OCI-LY7 (cell line): ENCODE measurements around the gene MEOX2. TPM values are rescaled to one million over a fixed set of nuclear protein-coding genes. Genes with fewer than 3 reads are reported as not detected.

Experiments
- BruUV-seq: library from RNA; stranded (reverse); fragments of 400-500 nt; replicated peaks from 2 replicates; lab custom pipeline; 2021; lab: Mats Ljungman, UMichigan
- CTCF ChIA-PET: fragments of 300-600 bp; sonication (Branson Sonifier 250); formaldehyde crosslinking; loops from one replicate; lab custom pipeline; 2022; ENCODE audit warnings: antibody characterized with exemption; ENCODE audit not compliant: unreplicated experiment; lab: Charles Lee
- POLR2A ChIA-PET: fragments of 300-600 bp; sonication (Branson Sonifier 250); formaldehyde crosslinking; loops from one replicate; lab custom pipeline; 2022; ENCODE audit warnings: antibody characterized with exemption; lab: Charles Lee
- DNase-seq: peaks from one replicate; pipeline ENCODE4 v3.0.0-alpha.2; 2015; ENCODE audit warnings: low spot score
- H2AFZ ChIP-seq: fragments of 200-600 bp; sonication (generic), shearing (Covaris generic); 2 replicates; pipeline ENCODE4 v1.6.1; 2014; ENCODE audit warnings: mild to moderate bottlenecking, antibody characterized with exemption, low read length, moderate library complexity
- H3K27ac ChIP-seq: fragments of 200-600 bp; sonication (generic); 2 replicates; pipeline ENCODE4 v1.5.1; 2014; ENCODE audit warnings: mixed run types, low read depth, mild to moderate bottlenecking, moderate library complexity, low read length, inconsistent platforms; ENCODE audit not compliant: poor library complexity, severe bottlenecking
- H3K36me3 ChIP-seq: fragments of 200-600 bp; sonication (generic); 2 replicates; pipeline ENCODE4 v1.6.1; 2014; ENCODE audit warnings: mild to moderate bottlenecking, antibody characterized with exemption, low read length, moderate library complexity, mixed read lengths; ENCODE audit not compliant: insufficient read depth
- H3K4me1 ChIP-seq: fragments of 200-600 bp; sonication (generic); 2 replicates; pipeline ENCODE4 v1.5.1; 2014; ENCODE audit warnings: mild to moderate bottlenecking, low read length; ENCODE audit not compliant: insufficient read depth, poor library complexity, severe bottlenecking
- H3K4me2 ChIP-seq: fragments of 200-600 bp; sonication (generic); 2 replicates; pipeline ENCODE4 v1.6.1; 2014; ENCODE audit warnings: mild to moderate bottlenecking, low read length
- H3K4me3 ChIP-seq: fragments of 200-600 bp; sonication (generic); 2 replicates; pipeline ENCODE4 v1.5.1; 2014; ENCODE audit warnings: mild to moderate bottlenecking, low read depth, low read length; ENCODE audit not compliant: poor library complexity, severe bottlenecking
- H3K79me2 ChIP-seq: fragments of 200-600 bp; sonication (generic); 2 replicates; pipeline ENCODE4 v1.6.1; 2016; ENCODE audit warnings: low read depth, mild to moderate bottlenecking, low read length, moderate library complexity, mixed read lengths; ENCODE audit not compliant: insufficient read depth
- H3K9me2 ChIP-seq: fragments of 200-600 bp; sonication (generic); 2 replicates; pipeline ENCODE4 v1.6.1; 2016; ENCODE audit warnings: mild to moderate bottlenecking, low read length, mixed read lengths; ENCODE audit not compliant: insufficient read depth
- H3K9me3 ChIP-seq: fragments of 200-600 bp; sonication (generic); 2 replicates; pipeline ENCODE4 v1.6.1; 2014; ENCODE audit warnings: mild to moderate bottlenecking, mixed run types, low read length, mixed read lengths
- H4K20me1 ChIP-seq: fragments of 200-600 bp; sonication (generic); 2 replicates; pipeline ENCODE4 v1.6.1; 2014; ENCODE audit warnings: mild to moderate bottlenecking, antibody characterized with exemption, low read length, moderate library complexity, mixed read lengths; ENCODE audit not compliant: insufficient read depth
- EZH2phosphoT487 ChIP-seq: fragments of 200-600 bp; sonication (generic); IDR thresholded peaks from 2 replicates; pipeline ENCODE4 v1.6.1; 2018; ENCODE audit warnings: low read depth, borderline replicate concordance, mild to moderate bottlenecking, mixed run types, antibody characterized with exemption, low read length, moderate library complexity, mixed read lengths
- intact Hi-C: fragments of 100-400 bp; cut with micrococcal nuclease; formaldehyde crosslinking; loops from one replicate; pipeline ENCODE4 v1.10.0; 2022; ENCODE audit not compliant: unreplicated experiment
- total RNA-seq, 2 experiments: library from RNA; depleted of rRNA in 1 of 2; stranded (reverse); fragments of >200 nt in 1 of 2; shearing (Covaris generic) in 1 of 2; gene quantifications; 2 replicates each; pipeline ENCODE4 v1.2.3, GENCODE V29; 2014 to 2022
- TF ChIP-seq, protein P1 (sequence below): fragments of 200-600 bp; sonication (generic); conservative IDR thresholded peaks from 2 replicates; pipeline ENCODE4 v1.5.1; 2014; ENCODE audit warnings: mild to moderate bottlenecking, antibody characterized with exemption, low read length, moderate library complexity, mixed read lengths

MEOX2 gene
- total RNA-seq, 2 experiments from 2014 or later, result not detected

DNA sequence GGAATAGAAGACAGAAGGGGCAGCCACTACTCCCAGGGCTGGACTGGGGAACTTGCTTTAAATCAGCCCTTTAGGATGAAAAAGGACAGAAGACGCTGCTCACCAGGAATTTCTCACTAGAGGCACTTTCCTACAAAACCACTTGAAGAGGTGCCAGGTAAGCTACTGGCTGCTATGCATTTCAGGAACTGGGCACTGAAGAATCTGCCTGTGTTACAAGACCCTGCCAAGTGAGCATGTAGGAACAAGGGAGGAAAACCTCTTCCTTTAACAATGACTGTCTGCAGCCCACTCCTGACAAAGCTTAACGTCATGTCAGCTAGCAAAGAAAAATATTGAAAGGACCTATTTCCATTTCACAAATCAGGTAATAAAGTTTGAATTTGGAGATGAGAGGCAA lies 118.8 kb downstream of the MEOX2 start:
- no peaks in the 10 kb centered on the region for H4K20me1 ChIP-seq
- H3K79me2 ChIP-seq, result no peaks in the 10 kb centered on the region
- TF ChIP-seq, protein P1, sequence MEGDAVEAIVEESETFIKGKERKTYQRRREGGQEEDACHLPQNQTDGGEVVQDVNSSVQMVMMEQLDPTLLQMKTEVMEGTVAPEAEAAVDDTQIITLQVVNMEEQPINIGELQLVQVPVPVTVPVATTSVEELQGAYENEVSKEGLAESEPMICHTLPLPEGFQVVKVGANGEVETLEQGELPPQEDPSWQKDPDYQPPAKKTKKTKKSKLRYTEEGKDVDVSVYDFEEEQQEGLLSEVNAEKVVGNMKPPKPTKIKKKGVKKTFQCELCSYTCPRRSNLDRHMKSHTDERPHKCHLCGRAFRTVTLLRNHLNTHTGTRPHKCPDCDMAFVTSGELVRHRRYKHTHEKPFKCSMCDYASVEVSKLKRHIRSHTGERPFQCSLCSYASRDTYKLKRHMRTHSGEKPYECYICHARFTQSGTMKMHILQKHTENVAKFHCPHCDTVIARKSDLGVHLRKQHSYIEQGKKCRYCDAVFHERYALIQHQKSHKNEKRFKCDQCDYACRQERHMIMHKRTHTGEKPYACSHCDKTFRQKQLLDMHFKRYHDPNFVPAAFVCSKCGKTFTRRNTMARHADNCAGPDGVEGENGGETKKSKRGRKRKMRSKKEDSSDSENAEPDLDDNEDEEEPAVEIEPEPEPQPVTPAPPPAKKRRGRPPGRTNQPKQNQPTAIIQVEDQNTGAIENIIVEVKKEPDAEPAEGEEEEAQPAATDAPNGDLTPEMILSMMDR, result no peak
- TF ChIP-seq EZH2phosphoT487, result no peak
- ChIA-PET CTCF (no interaction called here), POLR2A (interaction anchor here (0.7 kb wide), 1 partner anchor 365 kb away, joined by 3 read pairs; no protein-coding TSS in a partner anchor)
- no peak for DNase-seq
- BruUV-seq, result no TSS peak
- no peaks in the 10 kb centered on the region for H3K9me2 ChIP-seq
- H2AFZ ChIP-seq, result no peak overlapping the region
- no peak overlapping the region for H3K4me2 ChIP-seq
- no peaks in the 10 kb centered on the region for H3K9me3 ChIP-seq
- H3K36me3 ChIP-seq, result no peaks in the 10 kb centered on the region
- intact Hi-C loops, result no loop called here
- H3K4me1 ChIP-seq, result no peaks in the 10 kb centered on the region
- H3K27ac ChIP-seq, result no peak overlapping the region
- H3K4me3 ChIP-seq, result no peak overlapping the region

DNA sequence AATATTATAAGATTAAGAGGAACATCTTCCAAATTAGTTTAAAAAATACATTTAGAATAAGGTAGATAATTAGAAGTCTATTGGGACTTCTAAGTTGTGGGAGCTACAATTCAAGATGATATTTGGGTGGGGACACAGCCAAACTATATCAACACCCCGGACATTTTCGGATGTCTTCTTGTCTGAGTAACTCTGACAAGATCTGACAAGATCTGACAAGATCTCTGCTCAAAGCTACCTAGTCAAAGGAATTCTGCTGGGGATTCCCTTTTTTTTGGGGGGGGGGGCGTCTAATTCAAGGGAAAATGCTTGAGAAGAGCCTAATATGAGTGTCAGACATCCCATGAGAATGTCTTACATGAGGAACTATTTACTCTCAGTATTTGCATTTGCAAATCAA lies 119.4 kb downstream of the MEOX2 start:
- Histone ChIP-seq H3K4me1 (no peaks in the 10 kb centered on the region), H3K4me2 (no peak overlapping the region), H3K79me2 (no peaks in the 10 kb centered on the region), H4K20me1 (no peaks in the 10 kb centered on the region), H3K27ac (no peak overlapping the region), H3K36me3 (no peaks in the 10 kb centered on the region), H2AFZ (no peak overlapping the region), H3K4me3 (no peak overlapping the region), H3K9me3 (no peaks in the 10 kb centered on the region), H3K9me2 (no peaks in the 10 kb centered on the region)
- BruUV-seq, result no TSS peak
- DNase-seq, result no peak
- ChIA-PET POLR2A (interaction anchor here (0.7 kb wide), 1 partner anchor 365 kb away, joined by 3 read pairs; no protein-coding TSS in a partner anchor), CTCF (no interaction called here)
- intact Hi-C loops, result no loop called here
- TF ChIP-seq, protein P1, result no peak
- TF ChIP-seq EZH2phosphoT487, result no peak

- Histone ChIP-seq H3K9me2 (no peaks in the 10 kb centered on the region), H3K4me1 (no peaks in the 10 kb centered on the region), H4K20me1 (no peaks in the 10 kb centered on the region), H3K79me2 (no peaks in the 10 kb centered on the region), H3K4me2 (no peak overlapping the region), H2AFZ (no peak overlapping the region), H3K27ac (no peak overlapping the region), H3K9me3 (no peaks in the 10 kb centered on the region), H3K36me3 (no peaks in the 10 kb centered on the region), H3K4me3 (no peak overlapping the region)
- ChIA-PET CTCF (no interaction called here), POLR2A (no interaction called here)
- intact Hi-C loops, result no loop called here
- no peak for DNase-seq
- BruUV-seq, result no TSS peak
- TF ChIP-seq EZH2phosphoT487, result no peak
- TF ChIP-seq, protein P1, result no peak
Measured at GRCh38 chr7:15566476-15566875, 120.0 kb downstream of the MEOX2 start.
